ENCODE data around the gene BAK1.

GRCh38 chr6:33613795-33614168, 33.7 kb upstream of the BAK1 start:
- TF ChIP-seq POLR2A (IDR thresholded peaks at IDR 0.05; ENCODE audit: low read length) (no peak), GATA1 (IDR thresholded peaks at IDR 0.05; ENCODE audit: low read depth, low read length) (no peak)

Measured in erythroblast (primary cell).